Measurements from ENCODE around the gene CORO6. TPM values are rescaled to one million over a fixed set of nuclear protein-coding genes. Genes with fewer than 3 reads are reported as not detected.

The CORO6 gene
- total RNA-seq, 1 donor from 2014 or later, result 0.35 TPM

DNA sequence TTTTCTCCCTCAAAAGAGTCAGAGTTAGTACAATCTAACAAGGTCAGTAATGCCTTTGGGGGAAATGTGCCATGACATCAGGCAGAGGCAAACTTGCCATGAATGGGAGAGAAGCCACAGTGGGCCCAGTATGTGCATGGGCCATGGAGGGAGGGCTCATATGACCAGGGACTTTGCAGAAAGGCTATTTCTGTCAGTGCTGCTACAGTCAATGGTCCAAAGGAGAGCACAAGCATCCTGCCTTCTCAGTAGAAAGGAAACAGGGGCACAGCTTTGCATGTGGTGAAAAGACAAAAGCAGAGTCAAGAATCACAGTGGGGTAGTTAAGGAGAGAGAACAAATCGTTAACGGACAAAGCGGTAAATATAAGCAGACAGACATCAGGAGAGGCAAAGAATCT lies 11.2 kb upstream of the CORO6 start:
- ATAC-seq (no peak), DNase-seq (ENCODE audit: low spot score) (no peak)

DNA sequence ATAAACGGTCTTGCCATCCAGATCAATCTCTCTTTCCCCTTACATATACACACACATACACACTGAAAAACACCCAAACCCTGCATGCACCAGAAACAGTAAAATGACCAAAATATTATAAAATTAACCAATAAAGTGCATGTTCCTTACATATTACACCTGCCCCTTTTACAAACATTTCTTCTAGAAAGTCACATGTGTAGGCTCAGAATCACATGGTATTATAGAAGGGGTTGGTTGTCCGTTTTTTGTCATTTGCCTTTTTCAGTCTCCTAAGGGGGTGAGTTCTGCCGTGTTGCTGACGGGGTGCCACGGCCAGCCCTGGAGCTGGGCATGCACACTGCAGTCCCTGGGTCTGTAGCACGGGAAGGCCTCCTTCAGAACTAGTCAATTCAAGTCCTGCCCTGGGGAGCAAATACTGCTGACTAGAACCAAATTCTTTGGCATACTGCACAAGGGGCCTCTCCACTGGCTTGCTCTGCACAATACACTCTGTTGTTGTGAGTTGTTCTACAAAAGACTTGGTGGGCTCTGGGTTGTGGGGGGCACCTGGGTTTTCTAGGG lies 8.0 kb upstream of the CORO6 start:
- DNase-seq (ENCODE audit: low spot score) (no peak), ATAC-seq (no peak)

- ATAC-seq, result no peak
These were observed 7.1 kb upstream of the CORO6 start for GRCh38 chr17:29629839-29630238.

DNA sequence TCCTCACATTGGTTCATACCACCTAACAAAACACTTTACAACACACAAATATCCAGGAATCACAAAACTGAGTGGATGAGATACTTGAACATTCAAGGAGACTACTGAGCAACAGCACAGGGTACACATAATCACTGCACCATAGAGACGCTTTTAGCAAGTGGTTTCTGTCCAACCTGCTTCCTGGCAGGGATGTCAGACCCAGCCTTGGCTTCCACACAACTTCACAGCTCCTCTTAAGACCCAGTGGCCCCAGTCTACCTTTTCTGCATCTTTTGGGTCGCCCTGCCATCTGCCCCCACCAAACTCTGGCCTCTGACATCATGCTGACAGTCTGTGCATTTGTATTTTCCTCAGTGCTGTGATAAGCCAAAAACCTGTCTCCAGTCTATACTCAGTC lies 5.9 kb upstream of the CORO6 start:
- no peak for DNase-seq (ENCODE audit: low spot score)
- no peak for ATAC-seq

More at GRCh38 chr17:29629839-29630238, 7.1 kb upstream of the CORO6 start:
- DNase-seq (ENCODE audit: low spot score), result no peak

DNA sequence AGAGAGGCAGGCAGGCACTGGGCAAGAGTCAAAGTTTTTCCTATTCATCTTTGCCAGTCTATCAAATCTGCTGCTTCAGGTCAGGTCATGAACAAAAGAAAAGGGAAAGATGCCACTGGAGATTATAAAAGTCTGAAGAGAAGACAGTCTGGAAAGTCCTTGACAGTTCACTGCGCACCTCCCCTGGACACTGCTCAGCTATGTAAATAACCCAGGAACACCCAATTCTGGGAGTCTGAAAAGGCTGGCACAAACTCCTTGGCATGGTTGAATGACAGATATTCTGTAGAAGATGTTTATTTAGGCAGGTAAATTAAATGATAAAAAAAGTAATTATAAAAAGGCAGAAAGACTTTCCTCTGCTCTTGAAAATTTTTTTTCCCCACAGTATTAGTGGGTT lies 5.2 kb upstream of the CORO6 start:
- DNase-seq (ENCODE audit: low spot score) (no peak), ATAC-seq (no peak)

DNA sequence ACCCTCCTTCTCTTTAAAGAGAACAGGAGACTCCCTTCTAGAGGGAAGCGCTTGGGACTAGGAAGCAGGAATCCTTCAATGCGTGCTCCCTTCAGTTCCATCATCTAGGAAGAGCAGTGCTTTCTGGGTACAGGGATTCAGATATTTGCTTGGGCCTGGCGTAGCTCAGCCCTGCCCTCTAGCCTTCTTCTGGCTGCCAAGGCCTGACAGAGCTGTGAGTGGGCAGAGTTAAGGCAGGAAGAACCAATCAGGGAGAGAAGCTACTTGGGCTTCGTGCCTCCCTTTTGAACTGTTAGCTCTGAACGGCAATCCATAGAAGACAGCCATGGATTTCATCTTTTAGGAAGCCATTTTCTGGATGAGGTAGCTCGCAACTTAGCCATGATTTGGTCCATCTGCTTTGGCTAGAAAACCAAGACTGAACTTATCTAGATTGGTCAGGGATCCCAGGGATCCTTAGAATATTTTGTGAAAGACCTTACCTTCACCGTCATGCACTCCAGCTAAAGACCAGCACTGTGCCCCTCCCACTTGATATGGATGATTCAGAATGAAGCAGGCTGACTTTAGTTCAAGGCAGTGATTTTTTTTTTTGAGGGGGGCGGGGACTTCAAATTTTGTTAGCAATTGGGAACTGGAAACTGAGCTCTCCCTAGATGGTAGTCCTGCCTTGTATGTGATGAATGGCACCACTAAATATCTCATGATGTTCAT lies 2.5 kb upstream of the CORO6 start:
- no peak for DNase-seq (ENCODE audit: low spot score)
- peak; percentile 30 for ATAC-seq

GRCh38 chr17:29624586-29624985 lies 1.9 kb upstream of the CORO6 start:
- no peak for DNase-seq (ENCODE audit: low spot score)
- no peak for ATAC-seq

GRCh38 chr17:29623283-29623647 lies 553 bp upstream of the CORO6 start:
- DNase-seq (ENCODE audit: low spot score) (no peak), ATAC-seq (no peak)

GRCh38 chr17:29621751-29622194 lies 939 bp downstream of the CORO6 start:
- no peak for DNase-seq (ENCODE audit: low spot score)
- no peak for ATAC-seq

DNA sequence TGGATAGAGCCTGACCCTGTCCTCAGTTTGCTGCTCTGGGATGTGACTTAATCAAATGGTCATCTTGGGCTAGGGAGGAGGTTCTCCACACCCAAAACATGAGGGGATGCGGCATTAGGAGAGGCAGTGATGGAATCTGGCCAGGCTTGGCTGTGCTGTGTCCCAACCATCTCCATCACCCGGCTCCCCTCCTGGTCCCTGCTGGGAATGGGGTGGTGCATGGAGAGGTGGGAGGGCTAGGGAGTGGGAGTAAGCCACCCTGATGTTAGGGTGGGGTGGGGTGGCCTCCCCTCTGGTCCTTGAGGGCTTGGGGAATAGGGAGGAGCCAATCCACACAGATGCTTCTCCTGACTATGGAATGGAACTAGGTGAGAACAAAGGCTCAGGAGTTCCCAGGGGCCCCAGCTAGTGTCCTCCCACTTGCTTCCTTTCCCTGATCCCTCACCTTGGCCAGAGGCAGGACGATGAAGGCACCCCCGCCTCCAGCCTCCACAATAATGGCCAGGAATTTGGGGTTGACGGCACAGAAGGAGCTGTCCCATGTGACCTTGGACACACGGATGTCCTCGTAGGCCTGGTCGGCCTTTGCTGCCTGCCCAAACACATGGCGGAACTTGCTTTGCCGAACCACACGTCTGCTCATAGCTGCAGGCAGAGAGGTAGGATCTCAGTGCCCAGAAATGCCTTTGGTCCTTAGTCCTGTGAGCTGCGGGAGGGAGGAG lies 1.8 kb downstream of the CORO6 start:
- ATAC-seq, result no peak
- no peak for DNase-seq (ENCODE audit: low spot score)

- ATAC-seq, result no peak
- DNase-seq (ENCODE audit: low spot score), result no peak
These were observed 2.4 kb downstream of the CORO6 start for GRCh38 chr17:29620271-29620670.

GRCh38 chr17:29619251-29619650 lies 3.5 kb downstream of the CORO6 start:
- ATAC-seq (no peak), DNase-seq (ENCODE audit: low spot score) (no peak)

DNA sequence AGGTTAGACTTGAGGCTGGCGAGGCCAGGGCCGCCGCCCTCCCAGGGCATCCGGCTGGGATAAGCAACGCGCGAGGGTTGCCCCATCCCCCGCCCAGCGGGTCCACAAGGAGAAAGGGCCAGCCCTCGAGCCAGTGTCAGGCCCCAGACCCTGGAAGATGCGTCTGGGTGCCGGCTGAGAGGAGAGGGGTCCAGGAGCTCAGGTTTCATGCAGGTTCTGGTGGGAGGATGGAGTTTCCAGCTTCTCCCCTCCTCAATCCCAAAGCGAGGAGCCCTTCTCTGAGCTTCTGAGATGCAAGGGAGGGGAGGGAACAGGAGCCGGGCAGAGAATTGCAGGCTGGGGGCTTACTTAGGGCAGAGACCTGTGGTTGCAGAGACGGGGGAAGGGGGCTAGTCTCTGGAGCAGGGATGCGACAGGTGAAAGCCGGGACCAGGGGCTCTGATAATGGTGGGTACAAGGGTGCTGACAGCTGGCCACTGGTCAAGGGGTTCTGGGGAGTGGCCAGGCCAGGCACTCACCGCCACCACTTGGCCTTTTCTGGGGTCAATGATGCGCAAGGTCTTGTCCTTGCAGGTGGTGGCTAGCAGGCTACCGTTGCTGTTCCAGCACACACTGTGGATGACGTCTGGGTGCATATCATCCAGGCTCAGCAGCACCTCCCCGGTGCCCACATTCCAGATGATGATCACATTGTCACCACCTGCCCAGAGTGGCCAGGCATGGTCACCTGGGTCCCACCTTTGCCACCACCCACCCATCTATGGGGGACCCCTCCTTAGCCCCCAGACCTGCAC lies 4.2 kb downstream of the CORO6 start:
- ATAC-seq, result peak; percentile 3
- DNase-seq (ENCODE audit: low spot score), result no peak

DNA sequence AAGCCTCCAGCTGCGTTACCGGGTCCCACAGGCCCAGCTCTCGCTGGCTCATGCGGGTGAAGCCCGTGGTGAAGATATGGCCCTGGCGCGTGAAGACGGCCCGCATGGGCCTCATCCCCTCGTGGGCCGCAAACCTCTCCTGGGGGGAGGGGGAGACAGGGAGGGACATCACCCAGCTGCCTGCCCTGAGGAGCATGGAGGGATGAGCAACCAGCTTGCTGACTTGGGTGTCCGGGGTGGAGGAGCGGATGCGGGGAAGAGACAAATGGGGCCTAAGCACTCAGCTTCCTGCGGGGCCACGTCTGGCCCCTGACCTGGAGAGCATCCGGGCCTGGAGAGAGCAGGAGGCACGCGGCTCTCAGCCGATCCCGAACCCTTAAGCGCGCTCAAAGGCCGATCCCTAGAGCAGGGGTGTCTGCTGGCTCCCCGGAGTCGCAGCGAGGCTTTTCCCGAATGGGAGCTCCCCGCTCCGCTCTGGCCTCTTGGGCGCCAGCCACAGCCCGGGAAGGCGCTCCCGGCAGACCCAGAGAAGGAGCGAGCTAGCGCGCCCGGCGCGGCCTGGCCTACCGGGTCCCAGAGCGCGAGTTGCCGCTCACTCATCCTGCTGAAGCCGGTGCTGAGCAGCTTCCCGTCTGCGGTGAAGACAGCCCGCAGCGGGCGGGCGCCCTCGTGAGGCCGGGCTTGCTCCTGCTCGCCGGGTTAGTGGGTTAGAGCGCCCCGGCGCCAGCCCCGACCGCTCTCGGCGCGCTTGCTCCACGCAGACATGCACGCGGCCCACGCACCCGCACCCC lies 5.0 kb downstream of the CORO6 start:
- DNase-seq (ENCODE audit: low spot score) (peak; percentile 86), ATAC-seq (peak; percentile 82)

DNA sequence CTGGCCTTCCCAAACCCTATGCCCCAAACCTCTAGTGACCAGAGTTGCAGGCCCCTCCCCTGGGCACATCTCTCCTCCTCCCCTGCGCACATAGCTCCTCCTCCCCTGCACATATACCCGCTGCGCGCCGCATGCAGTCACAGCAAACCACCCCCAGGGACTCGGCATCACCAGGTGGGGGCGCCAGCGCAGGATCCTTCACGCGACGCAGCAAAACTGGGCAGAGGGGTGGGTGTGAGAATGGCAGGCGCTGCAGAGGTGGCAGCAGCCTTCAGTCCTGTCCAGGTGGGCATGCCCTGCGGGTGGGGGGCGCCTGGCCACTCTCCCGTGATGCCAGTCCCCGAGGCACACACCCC lies 5.6 kb downstream of the CORO6 start:
- peak; percentile 48 for ATAC-seq

GRCh38 chr17:29616300-29617048 lies 6.2 kb downstream of the CORO6 start:
- DNase-seq (ENCODE audit: low spot score), result no peak

More for the DNA sequence above, 5.6 kb downstream of the CORO6 start:
- DNase-seq (ENCODE audit: low spot score), result peak; percentile 72

GRCh38 chr17:29615492-29616299 lies 7.0 kb downstream of the CORO6 start:
- peak; percentile 76 for ATAC-seq
- DNase-seq (ENCODE audit: low spot score), result peak; percentile 85

More at GRCh38 chr17:29616300-29617048, 6.2 kb downstream of the CORO6 start:
- ATAC-seq, result no peak

- no peak for DNase-seq (ENCODE audit: low spot score)
- no peak for ATAC-seq
These were observed 7.7 kb downstream of the CORO6 start for GRCh38 chr17:29615048-29615385.
